RWPE2 (cell line): ENCODE data around the gene ACTL8.

Experiments
- ATAC-seq: fragments of 200-7000 bp; cut with Tn5 transposase; 3 replicates; pipeline ENCODE4 v1.9.1; 2021; ENCODE audit warnings: low read depth
- DNase-seq: peaks from one replicate; pipeline ENCODE4 v3.0.0-alpha.2; 2020; ENCODE audit warnings: low spot score
- H3K27ac ChIP-seq: fragments of 450-650 bp; 2 replicates; pipeline ENCODE4 v1.5.1; 2017; ENCODE audit warnings: mild to moderate bottlenecking; ENCODE audit not compliant: poor library complexity, severe bottlenecking
- H3K27me3 ChIP-seq: fragments of 250-450 bp; sonication (Bioruptor Pico); 2 replicates; pipeline ENCODE4 v1.5.1; 2021; ENCODE audit warnings: mild to moderate bottlenecking, moderate library complexity; ENCODE audit not compliant: insufficient read depth, poor library complexity, severe bottlenecking
- H3K36me3 ChIP-seq: fragments of 250-450 bp; sonication (Bioruptor Pico); 2 replicates; pipeline ENCODE4 v1.5.1; 2020; ENCODE audit warnings: low read depth, mild to moderate bottlenecking, moderate library complexity
- H3K4me1 ChIP-seq: fragments of 250-450 bp; sonication (Bioruptor Pico); 2 replicates; pipeline ENCODE4 v1.5.1; 2021; ENCODE audit warnings: mild to moderate bottlenecking, moderate library complexity; ENCODE audit not compliant: insufficient read depth, poor library complexity, severe bottlenecking
- H3K4me3 ChIP-seq: fragments of 250-450 bp; sonication (Bioruptor Pico); 2 replicates; pipeline ENCODE4 v1.5.1; 2021; ENCODE audit warnings: mild to moderate bottlenecking, moderate library complexity; ENCODE audit not compliant: severe bottlenecking
- H3K9me3 ChIP-seq: fragments of 250-450 bp; sonication (Bioruptor Pico); 2 replicates; pipeline ENCODE4 v1.5.1; 2021; ENCODE audit warnings: mild to moderate bottlenecking, moderate library complexity; ENCODE audit not compliant: severe bottlenecking
- CTCF ChIP-seq: fragments of 450-650 bp; IDR thresholded peaks from one replicate; pipeline ENCODE4 v1.5.1; 2017; ENCODE audit warnings: mild to moderate bottlenecking, moderate library complexity; ENCODE audit not compliant: poor library complexity, severe bottlenecking

The ACTL8 gene

GRCh38 chr1:17795836-17796645 lies 40.9 kb downstream of the ACTL8 start:
- no peaks in the 10 kb centered on the region for H3K9me3 ChIP-seq
- H3K27ac ChIP-seq = no peak overlapping the region
- H3K27me3 ChIP-seq = no peaks in the 10 kb centered on the region
- no peak for TF ChIP-seq CTCF
- H3K4me1 ChIP-seq = no peaks in the 10 kb centered on the region
- H3K4me3 ChIP-seq = no peak overlapping the region
- ATAC-seq (no peak), DNase-seq (no peak)
- no peaks in the 10 kb centered on the region for H3K36me3 ChIP-seq

- no peak for TF ChIP-seq CTCF
- H3K27ac ChIP-seq = no peak overlapping the region
- H3K27me3 ChIP-seq = no peaks in the 10 kb centered on the region
- no peaks in the 10 kb centered on the region for H3K36me3 ChIP-seq
- ATAC-seq (no peak), DNase-seq (no peak)
- no peaks in the 10 kb centered on the region for H3K9me3 ChIP-seq
- no peak overlapping the region for H3K4me3 ChIP-seq
- no peaks in the 10 kb centered on the region for H3K4me1 ChIP-seq
These were observed 42.3 kb downstream of the ACTL8 start for GRCh38 chr1:17797478-17797877.

GRCh38 chr1:17798011-17798410 lies 42.9 kb downstream of the ACTL8 start:
- no peaks in the 10 kb centered on the region for H3K27me3 ChIP-seq
- no peaks in the 10 kb centered on the region for H3K4me1 ChIP-seq
- DNase-seq (no peak), ATAC-seq (peak; percentile 52; the same call in 1 of the 3 replicates)
- no peaks in the 10 kb centered on the region for H3K36me3 ChIP-seq
- H3K9me3 ChIP-seq = no peaks in the 10 kb centered on the region
- no peak overlapping the region for H3K4me3 ChIP-seq
- no peak for TF ChIP-seq CTCF
- H3K27ac ChIP-seq = no peak overlapping the region

GRCh38 chr1:17798799-17799382 lies 43.8 kb downstream of the ACTL8 start:
- no peak for TF ChIP-seq CTCF
- no peaks in the 10 kb centered on the region for H3K27me3 ChIP-seq
- H3K9me3 ChIP-seq = no peaks in the 10 kb centered on the region
- DNase-seq (no peak), ATAC-seq (no peak)
- H3K36me3 ChIP-seq = no peaks in the 10 kb centered on the region
- H3K4me3 ChIP-seq = no peak overlapping the region
- H3K4me1 ChIP-seq = no peaks in the 10 kb centered on the region
- H3K27ac ChIP-seq = no peak overlapping the region

GRCh38 chr1:17799642-17800041 lies 44.5 kb downstream of the ACTL8 start:
- H3K27ac ChIP-seq = no peak overlapping the region
- no peak for TF ChIP-seq CTCF
- ATAC-seq (no peak), DNase-seq (no peak)
- no peaks in the 10 kb centered on the region for H3K36me3 ChIP-seq
- no peaks in the 10 kb centered on the region for H3K9me3 ChIP-seq
- H3K4me3 ChIP-seq = no peak overlapping the region
- H3K4me1 ChIP-seq = no peaks in the 10 kb centered on the region
- no peaks in the 10 kb centered on the region for H3K27me3 ChIP-seq
